ENCODE measurements around the gene PICALM. TPM values are rescaled to one million over a fixed set of nuclear protein-coding genes. Genes with fewer than 3 reads are reported as not detected.

Gene PICALM
- total and polyA plus RNA-seq, 2 of the 13 experiments (the other 11 are each of a cell fraction or from before 2014, with no cell fraction given), result 97.6 to 154 TPM

DNA sequence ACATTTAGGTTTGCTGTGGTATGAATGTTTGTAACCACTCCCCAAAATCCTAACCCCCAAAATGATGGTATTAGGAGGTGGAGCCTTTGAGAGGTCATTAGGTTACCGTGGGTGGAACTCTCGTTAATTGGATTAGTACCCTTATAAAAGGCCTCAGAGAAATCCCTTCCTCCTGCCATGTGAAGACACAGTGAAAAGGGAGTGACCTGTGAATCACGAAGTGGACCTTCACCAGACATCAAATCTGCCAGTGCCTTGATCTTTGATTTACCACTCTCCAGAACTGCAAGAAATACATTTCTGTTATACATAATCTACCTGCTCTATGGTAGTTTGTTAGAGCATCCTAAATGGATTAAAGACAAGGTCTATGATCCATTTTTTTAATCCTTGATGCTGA is 12.6 kb upstream of the PICALM start:
- no peak for TF ChIP-seq ATRX (CRISPR knock-in tag; IDR thresholded peaks at IDR 0.05; ENCODE audit: borderline replicate concordance)
- no peak for TF ChIP-seq MAF1 (CRISPR knock-in tag; IDR thresholded peaks at IDR 0.05; ENCODE audit: borderline replicate concordance)
- no peak for TF ChIP-seq ZNF660 (CRISPR knock-in tag; IDR thresholded peaks at IDR 0.05; ENCODE audit: borderline replicate concordance, low read depth)
- TF ChIP-seq, protein P1, sequence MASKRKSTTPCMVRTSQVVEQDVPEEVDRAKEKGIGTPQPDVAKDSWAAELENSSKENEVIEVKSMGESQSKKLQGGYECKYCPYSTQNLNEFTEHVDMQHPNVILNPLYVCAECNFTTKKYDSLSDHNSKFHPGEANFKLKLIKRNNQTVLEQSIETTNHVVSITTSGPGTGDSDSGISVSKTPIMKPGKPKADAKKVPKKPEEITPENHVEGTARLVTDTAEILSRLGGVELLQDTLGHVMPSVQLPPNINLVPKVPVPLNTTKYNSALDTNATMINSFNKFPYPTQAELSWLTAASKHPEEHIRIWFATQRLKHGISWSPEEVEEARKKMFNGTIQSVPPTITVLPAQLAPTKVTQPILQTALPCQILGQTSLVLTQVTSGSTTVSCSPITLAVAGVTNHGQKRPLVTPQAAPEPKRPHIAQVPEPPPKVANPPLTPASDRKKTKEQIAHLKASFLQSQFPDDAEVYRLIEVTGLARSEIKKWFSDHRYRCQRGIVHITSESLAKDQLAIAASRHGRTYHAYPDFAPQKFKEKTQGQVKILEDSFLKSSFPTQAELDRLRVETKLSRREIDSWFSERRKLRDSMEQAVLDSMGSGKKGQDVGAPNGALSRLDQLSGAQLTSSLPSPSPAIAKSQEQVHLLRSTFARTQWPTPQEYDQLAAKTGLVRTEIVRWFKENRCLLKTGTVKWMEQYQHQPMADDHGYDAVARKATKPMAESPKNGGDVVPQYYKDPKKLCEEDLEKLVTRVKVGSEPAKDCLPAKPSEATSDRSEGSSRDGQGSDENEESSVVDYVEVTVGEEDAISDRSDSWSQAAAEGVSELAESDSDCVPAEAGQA (IDR thresholded peaks at IDR 0.05; ENCODE audit: low read depth), result no peak
- TF ChIP-seq, protein P1 (CRISPR knock-in tag; IDR thresholded peaks at IDR 0.05; ENCODE audit: borderline replicate concordance), result no peak
- no peak for TF ChIP-seq ZNF652 (CRISPR knock-in tag; IDR thresholded peaks at IDR 0.05; ENCODE audit: borderline replicate concordance, low read depth)
- no peak for TF ChIP-seq RARG (CRISPR knock-in tag; IDR thresholded peaks at IDR 0.05; ENCODE audit: low read depth)
- no peak for TF ChIP-seq SRF (IDR thresholded peaks at IDR 0.05; ENCODE audit: low read depth, low read length)
- TF ChIP-seq IRF2 (CRISPR knock-in tag; IDR thresholded peaks at IDR 0.05), result no peak
- TF ChIP-seq ATF2 (CRISPR knock-in tag; IDR thresholded peaks at IDR 0.05), result no peak
- TF ChIP-seq, protein P2, sequence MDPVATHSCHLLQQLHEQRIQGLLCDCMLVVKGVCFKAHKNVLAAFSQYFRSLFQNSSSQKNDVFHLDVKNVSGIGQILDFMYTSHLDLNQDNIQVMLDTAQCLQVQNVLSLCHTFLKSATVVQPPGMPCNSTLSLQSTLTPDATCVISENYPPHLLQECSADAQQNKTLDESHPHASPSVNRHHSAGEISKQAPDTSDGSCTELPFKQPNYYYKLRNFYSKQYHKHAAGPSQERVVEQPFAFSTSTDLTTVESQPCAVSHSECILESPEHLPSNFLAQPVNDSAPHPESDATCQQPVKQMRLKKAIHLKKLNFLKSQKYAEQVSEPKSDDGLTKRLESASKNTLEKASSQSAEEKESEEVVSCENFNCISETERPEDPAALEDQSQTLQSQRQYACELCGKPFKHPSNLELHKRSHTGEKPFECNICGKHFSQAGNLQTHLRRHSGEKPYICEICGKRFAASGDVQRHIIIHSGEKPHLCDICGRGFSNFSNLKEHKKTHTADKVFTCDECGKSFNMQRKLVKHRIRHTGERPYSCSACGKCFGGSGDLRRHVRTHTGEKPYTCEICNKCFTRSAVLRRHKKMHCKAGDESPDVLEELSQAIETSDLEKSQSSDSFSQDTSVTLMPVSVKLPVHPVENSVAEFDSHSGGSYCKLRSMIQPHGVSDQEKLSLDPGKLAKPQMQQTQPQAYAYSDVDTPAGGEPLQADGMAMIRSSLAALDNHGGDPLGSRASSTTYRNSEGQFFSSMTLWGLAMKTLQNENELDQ (CRISPR knock-in tag; IDR thresholded peaks at IDR 0.05; ENCODE audit: borderline replicate concordance), result no peak
- no peak overlapping the region for H3K27ac ChIP-seq (ENCODE audit: extremely low read length, insufficient read depth, low read length)
- ChIA-PET CTCF (ENCODE audit: low intra/inter-chr PET ratio, low total read pairs) (no interaction called here), POLR2A (no interaction called here)
- H3K27me3 ChIP-seq (ENCODE audit: control insufficient read depth in 1 of 2, insufficient read depth in 2 of 2, low read length in 2 of 2), result no peaks in the 10 kb centered on the region; a peak in 1 of 5 replicates
- WGBS (ENCODE audit: low lambda C conversion rate), result 35% methylated on average over 3 of the region's 3 CpGs
- no peak overlapping the region for H3K9ac ChIP-seq (ENCODE audit: insufficient read depth, low read depth, low read length)
- H3K79me2 ChIP-seq (ENCODE audit: insufficient read depth, low read length), result no peaks in the 10 kb centered on the region
- no peaks in the 10 kb centered on the region for H4K20me1 ChIP-seq (ENCODE audit: insufficient read depth, low read length)
- no peak for ATAC-seq
- FAIRE-seq, result no peak
- H2AFZ ChIP-seq (ENCODE audit: low read length), result no peak overlapping the region
- no peaks in the 10 kb centered on the region for H3K36me3 ChIP-seq (replicated peaks in 1 of 2; ENCODE audit: control insufficient read depth in 1 of 2, insufficient read depth in 2 of 2, low read length in 2 of 2)
- no peak for DNase-seq (ENCODE audit: low spot score)
- no peak overlapping the region for H3K4me3 ChIP-seq (replicated peaks in 1 of 3; ENCODE audit: insufficient read depth in 1 of 3, low read depth in 2 of 3, low read length in 3 of 3)
- no peak overlapping the region for H3K4me2 ChIP-seq (ENCODE audit: low read depth, low read length)
- no peaks in the 10 kb centered on the region for H3K9me3 ChIP-seq (ENCODE audit: low read length)
- intact Hi-C loops (cut with micrococcal nuclease; ENCODE audit: unreplicated experiment), result no loop called here
- in situ Hi-C loops (cut with HindIII; ENCODE audit: extremely low pct_ligation_motif_present, low pct_unique_long_range_greater_than_20kb), result no loop called here
- no TSS peak for BruUV-seq (replicated peaks)
- peaks cover 5% of the 10 kb centered on the region; the same call in 1 of the 2 replicates for H3K4me1 ChIP-seq (ENCODE audit: insufficient read depth, low read length)
